Measurements from ENCODE around the gene RNFT1.
"Not testable (repeated sequence)": the region's sequence is repeated elsewhere in the genome, so short reads cannot be mapped to it uniquely, and the experiment has no call there.

Gene RNFT1, protein sequence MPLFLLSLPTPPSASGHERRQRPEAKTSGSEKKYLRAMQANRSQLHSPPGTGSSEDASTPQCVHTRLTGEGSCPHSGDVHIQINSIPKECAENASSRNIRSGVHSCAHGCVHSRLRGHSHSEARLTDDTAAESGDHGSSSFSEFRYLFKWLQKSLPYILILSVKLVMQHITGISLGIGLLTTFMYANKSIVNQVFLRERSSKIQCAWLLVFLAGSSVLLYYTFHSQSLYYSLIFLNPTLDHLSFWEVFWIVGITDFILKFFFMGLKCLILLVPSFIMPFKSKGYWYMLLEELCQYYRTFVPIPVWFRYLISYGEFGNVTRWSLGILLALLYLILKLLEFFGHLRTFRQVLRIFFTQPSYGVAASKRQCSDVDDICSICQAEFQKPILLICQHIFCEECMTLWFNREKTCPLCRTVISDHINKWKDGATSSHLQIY

GRCh38 chr17:59964482-59965328, at the start of gene RNFT1:
Gene RNFT1 (minus strand): TSS chr17:59964740. CDS start chr17:59964663, 77 bp downstream.
- no peaks in the 10 kb centered on the region for H3K4me1 ChIP-seq (ENCODE audit: control insufficient read depth, insufficient read depth, low read length)
- H3K9ac ChIP-seq (ENCODE audit: low read depth, low read length), result peak within 1 kb of the TSS; percentile 79
- peak within 1 kb of the TSS; percentile 93 for H3K4me3 ChIP-seq (ENCODE audit: low read depth, low read length)
- H3K9me3 ChIP-seq (ENCODE audit: control insufficient read depth, insufficient read depth, low read length), result no peaks in the 10 kb centered on the region
- peaks cover 18% of the 10 kb centered on the region for H3K27me3 ChIP-seq (ENCODE audit: control insufficient read depth, insufficient read depth, low read length)
- no peaks in the 10 kb centered on the region for H3K36me3 ChIP-seq (ENCODE audit: control insufficient read depth, insufficient read depth, low read length)

GRCh38 chr17:60009326-60009725, 44.8 kb upstream of the RNFT1 start:
- H3K4me3 ChIP-seq (ENCODE audit: low read depth, low read length); H3K9me3 ChIP-seq (ENCODE audit: control insufficient read depth, insufficient read depth, low read length); H3K4me1 ChIP-seq (ENCODE audit: control insufficient read depth, insufficient read depth, low read length); H3K36me3 ChIP-seq (ENCODE audit: control insufficient read depth, insufficient read depth, low read length); H3K9ac ChIP-seq (ENCODE audit: low read depth, low read length); H3K27me3 ChIP-seq (ENCODE audit: control insufficient read depth, insufficient read depth, low read length): not testable (repeated sequence)

GRCh38 chr17:60008377-60008776, 43.8 kb upstream of the RNFT1 start:
- H3K4me1 ChIP-seq (ENCODE audit: control insufficient read depth, insufficient read depth, low read length); H3K9ac ChIP-seq (ENCODE audit: low read depth, low read length); H3K4me3 ChIP-seq (ENCODE audit: low read depth, low read length); H3K27me3 ChIP-seq (ENCODE audit: control insufficient read depth, insufficient read depth, low read length); H3K36me3 ChIP-seq (ENCODE audit: control insufficient read depth, insufficient read depth, low read length); H3K9me3 ChIP-seq (ENCODE audit: control insufficient read depth, insufficient read depth, low read length): not testable (repeated sequence)

- no peaks in the 10 kb centered on the region for H3K27me3 ChIP-seq (ENCODE audit: control insufficient read depth, insufficient read depth, low read length)
- no peak overlapping the region for H3K4me3 ChIP-seq (ENCODE audit: low read depth, low read length)
- no peaks in the 10 kb centered on the region for H3K4me1 ChIP-seq (ENCODE audit: control insufficient read depth, insufficient read depth, low read length)
- H3K9me3 ChIP-seq (ENCODE audit: control insufficient read depth, insufficient read depth, low read length), result no peaks in the 10 kb centered on the region
- no peaks in the 10 kb centered on the region for H3K36me3 ChIP-seq (ENCODE audit: control insufficient read depth, insufficient read depth, low read length)
- no peak overlapping the region for H3K9ac ChIP-seq (ENCODE audit: low read depth, low read length)
Observed at GRCh38 chr17:60006160-60006559, 41.6 kb upstream of the RNFT1 start.

GRCh38 chr17:60004561-60004960, 40.0 kb upstream of the RNFT1 start:
- not testable (repeated sequence) for H3K27me3 ChIP-seq (ENCODE audit: control insufficient read depth, insufficient read depth, low read length); H3K4me1 ChIP-seq (ENCODE audit: control insufficient read depth, insufficient read depth, low read length); H3K9me3 ChIP-seq (ENCODE audit: control insufficient read depth, insufficient read depth, low read length); H3K4me3 ChIP-seq (ENCODE audit: low read depth, low read length); H3K36me3 ChIP-seq (ENCODE audit: control insufficient read depth, insufficient read depth, low read length); H3K9ac ChIP-seq (ENCODE audit: low read depth, low read length)

GRCh38 chr17:60002405-60002804, 37.9 kb upstream of the RNFT1 start:
- H3K36me3 ChIP-seq (ENCODE audit: control insufficient read depth, insufficient read depth, low read length); H3K9me3 ChIP-seq (ENCODE audit: control insufficient read depth, insufficient read depth, low read length); H3K4me1 ChIP-seq (ENCODE audit: control insufficient read depth, insufficient read depth, low read length); H3K9ac ChIP-seq (ENCODE audit: low read depth, low read length); H3K4me3 ChIP-seq (ENCODE audit: low read depth, low read length); H3K27me3 ChIP-seq (ENCODE audit: control insufficient read depth, insufficient read depth, low read length): not testable (repeated sequence)

DNA sequence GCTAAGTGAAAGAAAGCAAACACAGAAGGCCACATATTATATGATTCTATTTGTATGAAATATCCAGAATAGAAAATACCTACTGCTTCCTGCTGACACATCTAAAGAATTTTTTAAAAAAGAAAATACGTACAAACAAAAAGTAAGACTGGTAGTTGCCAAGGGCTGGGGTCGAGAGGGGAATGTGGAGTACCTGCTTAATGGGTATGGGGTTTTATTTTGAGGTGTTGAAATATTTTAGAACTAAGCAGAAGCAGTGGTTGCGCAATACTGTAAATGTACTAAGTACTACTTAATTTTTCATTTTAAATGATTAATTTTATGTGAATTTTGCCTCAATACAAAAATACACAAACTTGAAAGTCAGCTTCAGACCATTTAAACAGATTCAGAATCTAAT, 32.1 kb upstream of the RNFT1 start:
- not testable (repeated sequence) for H3K4me1 ChIP-seq (ENCODE audit: control insufficient read depth, insufficient read depth, low read length); H3K36me3 ChIP-seq (ENCODE audit: control insufficient read depth, insufficient read depth, low read length); H3K9ac ChIP-seq (ENCODE audit: low read depth, low read length); H3K4me3 ChIP-seq (ENCODE audit: low read depth, low read length); H3K9me3 ChIP-seq (ENCODE audit: control insufficient read depth, insufficient read depth, low read length); H3K27me3 ChIP-seq (ENCODE audit: control insufficient read depth, insufficient read depth, low read length)

DNA sequence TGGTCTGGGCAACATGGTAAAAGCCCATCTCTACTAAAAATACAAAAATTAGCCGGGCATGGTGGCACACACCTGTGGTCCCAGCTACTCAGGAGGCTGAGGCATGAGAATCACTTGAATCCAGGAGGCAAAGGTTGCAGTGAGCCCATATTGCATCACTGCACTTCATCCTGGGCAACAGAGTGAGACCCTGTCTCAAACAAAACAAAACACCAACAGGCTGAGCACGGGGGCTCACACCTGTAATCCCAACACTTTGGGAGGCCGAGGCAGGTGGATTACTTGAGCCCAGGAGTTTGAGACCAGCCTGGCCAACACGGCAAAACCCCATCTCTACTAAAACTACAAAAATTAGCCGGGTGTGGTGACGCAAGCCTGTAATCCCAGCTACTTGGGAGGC, 10.6 kb upstream of the RNFT1 start:
- H3K4me1 ChIP-seq (ENCODE audit: control insufficient read depth, insufficient read depth, low read length); H3K36me3 ChIP-seq (ENCODE audit: control insufficient read depth, insufficient read depth, low read length); H3K27me3 ChIP-seq (ENCODE audit: control insufficient read depth, insufficient read depth, low read length); H3K4me3 ChIP-seq (ENCODE audit: low read depth, low read length); H3K9me3 ChIP-seq (ENCODE audit: control insufficient read depth, insufficient read depth, low read length); H3K9ac ChIP-seq (ENCODE audit: low read depth, low read length): not testable (repeated sequence)

- H3K27me3 ChIP-seq (ENCODE audit: control insufficient read depth, insufficient read depth, low read length); H3K9me3 ChIP-seq (ENCODE audit: control insufficient read depth, insufficient read depth, low read length); H3K4me1 ChIP-seq (ENCODE audit: control insufficient read depth, insufficient read depth, low read length); H3K9ac ChIP-seq (ENCODE audit: low read depth, low read length); H3K36me3 ChIP-seq (ENCODE audit: control insufficient read depth, insufficient read depth, low read length); H3K4me3 ChIP-seq (ENCODE audit: low read depth, low read length): not testable (repeated sequence)
Observed at GRCh38 chr17:59973483-59973882, 8.9 kb upstream of the RNFT1 start.

- Histone ChIP-seq H3K9ac (ENCODE audit: low read depth, low read length) (no peak overlapping the region), H3K4me1 (ENCODE audit: control insufficient read depth, insufficient read depth, low read length) (no peaks in the 10 kb centered on the region), H3K9me3 (ENCODE audit: control insufficient read depth, insufficient read depth, low read length) (no peaks in the 10 kb centered on the region), H3K36me3 (ENCODE audit: control insufficient read depth, insufficient read depth, low read length) (no peaks in the 10 kb centered on the region), H3K27me3 (ENCODE audit: control insufficient read depth, insufficient read depth, low read length) (peaks cover 2% of the 10 kb centered on the region), H3K4me3 (ENCODE audit: low read depth, low read length) (no peak overlapping the region)
Observed at GRCh38 chr17:59972778-59973177, 8.2 kb upstream of the RNFT1 start.

DNA sequence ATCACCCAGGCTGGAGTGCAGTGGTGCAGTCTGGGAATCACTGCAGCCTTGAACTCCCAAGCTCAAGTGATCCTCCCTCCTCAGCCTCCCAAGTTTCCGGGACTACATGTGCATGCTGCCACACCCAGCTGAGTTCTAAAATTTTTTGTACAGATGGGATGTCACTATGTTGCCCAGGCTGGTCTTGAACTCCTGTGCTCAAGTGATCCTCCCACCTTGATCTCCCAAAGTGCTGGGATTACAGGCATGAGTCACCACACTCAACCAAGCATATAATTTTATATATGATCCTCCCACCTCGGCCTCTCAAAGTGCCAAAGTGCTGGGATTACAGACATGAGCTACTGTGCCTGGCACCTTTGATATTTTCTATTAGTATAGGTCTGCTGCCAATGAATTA, 7.2 kb upstream of the RNFT1 start:
- H3K4me1 ChIP-seq (ENCODE audit: control insufficient read depth, insufficient read depth, low read length); H3K9ac ChIP-seq (ENCODE audit: low read depth, low read length); H3K4me3 ChIP-seq (ENCODE audit: low read depth, low read length); H3K9me3 ChIP-seq (ENCODE audit: control insufficient read depth, insufficient read depth, low read length); H3K27me3 ChIP-seq (ENCODE audit: control insufficient read depth, insufficient read depth, low read length); H3K36me3 ChIP-seq (ENCODE audit: control insufficient read depth, insufficient read depth, low read length): not testable (repeated sequence)

Measured in iPS-15b (cell line).